HG02623 (cell line): ENCODE data around the gene SRGAP2B.
"Not testable (repeated sequence)": the region's sequence is repeated elsewhere in the genome, so short reads cannot be mapped to it uniquely, and the experiment has no call there.

Source experiments
- ATAC-seq: cut with Tn5 transposase; IDR thresholded peaks from one replicate; pipeline ENCODE4 v1.9.1; 2021; ENCODE audit warnings: moderate library complexity; ENCODE audit not compliant: unreplicated experiment

SRGAP2B gene

DNA sequence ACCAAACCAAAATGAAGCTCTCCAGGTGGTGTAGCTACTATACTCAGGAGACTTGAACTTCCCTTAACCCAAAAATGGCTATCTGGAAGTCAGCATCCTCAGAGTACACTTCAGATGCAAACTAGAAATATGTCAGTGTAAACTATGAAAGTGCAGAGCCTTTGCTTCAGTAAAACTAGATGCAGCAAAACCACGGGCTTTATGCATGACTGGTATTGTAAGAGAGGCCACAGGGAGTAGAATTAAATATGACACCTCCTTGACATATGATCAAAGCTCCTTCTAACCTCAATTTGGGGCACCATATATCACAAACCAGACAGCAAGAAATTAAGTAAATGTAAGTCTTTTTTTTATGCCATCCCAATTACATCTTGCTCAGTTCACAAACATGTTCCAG lies 47.6 kb downstream of the SRGAP2B start:
- not testable (repeated sequence) for ATAC-seq

DNA sequence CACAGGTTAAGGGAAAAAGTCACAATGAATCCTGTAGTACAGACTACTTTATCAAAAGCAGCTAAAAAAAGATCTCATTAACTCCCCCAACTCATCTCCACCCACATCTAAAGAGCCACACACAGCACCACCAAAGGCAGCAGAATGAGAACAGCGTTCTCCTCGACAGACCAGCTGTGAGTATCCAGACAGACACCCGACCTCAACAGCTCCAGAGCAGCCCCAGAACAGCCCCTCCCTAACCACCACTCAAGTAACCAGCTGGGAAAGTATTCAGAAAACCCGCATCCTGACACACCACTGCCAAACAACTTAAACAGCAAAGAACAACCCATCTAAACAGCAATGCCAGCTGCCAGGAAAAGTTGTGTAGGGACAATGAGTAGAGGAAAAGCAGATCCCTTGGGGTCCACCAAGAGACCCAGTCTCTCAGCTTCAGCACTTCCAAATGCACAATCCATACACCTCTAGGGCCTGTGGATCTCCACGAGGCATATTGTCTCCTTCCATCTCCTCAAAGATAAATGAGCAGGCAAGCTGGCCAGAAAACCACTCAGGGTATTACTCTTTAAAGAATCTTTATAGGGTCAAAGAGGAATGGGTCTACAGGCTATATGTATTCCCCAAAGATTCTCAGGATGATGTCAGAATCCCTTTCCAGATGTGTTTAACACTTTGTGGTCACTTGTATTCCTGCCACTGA lies 49.4 kb downstream of the SRGAP2B start:
- ATAC-seq = not testable (repeated sequence)

DNA sequence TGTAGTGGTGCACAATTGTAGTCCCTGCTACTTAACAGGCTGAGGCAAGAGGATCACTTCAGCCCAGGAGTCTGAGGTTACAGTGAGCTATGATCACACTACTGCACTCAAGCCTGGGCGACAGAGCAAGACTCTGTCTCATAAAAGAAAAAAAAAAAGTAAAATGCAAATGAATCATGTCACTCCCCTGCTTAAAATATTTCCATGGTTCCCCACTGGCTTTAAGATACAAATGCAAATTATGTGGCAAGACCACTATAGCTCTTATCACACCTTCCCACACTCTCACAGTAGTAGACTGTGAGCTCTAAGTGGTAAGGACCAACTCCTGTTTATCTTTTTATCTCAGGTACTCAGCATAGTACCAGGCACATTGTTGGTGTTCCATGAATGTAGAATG lies 53.6 kb downstream of the SRGAP2B start:
- peak; percentile 67 for ATAC-seq

DNA sequence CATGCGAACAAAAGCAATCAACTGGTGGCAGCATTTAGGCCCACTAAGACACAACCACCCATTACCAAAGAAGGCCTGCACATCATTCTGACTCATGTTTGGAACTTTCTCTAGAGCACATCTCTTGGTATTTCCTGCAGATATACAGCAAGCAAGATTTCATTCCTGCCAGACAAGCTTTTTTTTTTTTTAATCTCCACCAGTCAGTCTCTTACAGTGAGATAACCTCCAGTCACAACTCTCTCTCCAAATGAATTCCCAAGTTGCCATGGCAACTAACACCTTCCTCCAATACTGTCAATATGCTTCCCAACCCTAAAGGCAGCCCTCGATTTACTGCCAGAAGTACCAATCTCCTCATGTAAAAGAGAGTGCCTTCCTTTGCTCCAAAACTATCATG lies 59.1 kb downstream of the SRGAP2B start:
- not testable (repeated sequence) for ATAC-seq

DNA sequence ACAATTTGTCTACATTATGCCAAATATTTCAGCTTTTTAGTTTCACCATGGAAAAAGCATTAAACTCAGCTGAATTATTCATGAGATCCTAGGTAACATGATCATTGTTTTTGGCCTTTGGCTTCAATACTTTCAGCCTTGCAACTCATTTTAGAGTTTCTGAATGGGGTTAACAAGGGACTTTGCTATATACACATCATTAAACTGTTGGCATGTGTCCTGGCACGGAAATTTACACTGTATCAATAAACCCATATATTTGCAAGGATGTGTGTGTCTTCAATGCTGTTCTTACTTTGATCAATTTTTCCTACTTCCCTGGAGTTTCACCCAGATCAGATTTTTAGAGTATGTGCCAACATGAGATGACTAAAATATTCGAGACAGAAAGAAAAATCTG lies 61.6 kb downstream of the SRGAP2B start:
- not testable (repeated sequence) for ATAC-seq

DNA sequence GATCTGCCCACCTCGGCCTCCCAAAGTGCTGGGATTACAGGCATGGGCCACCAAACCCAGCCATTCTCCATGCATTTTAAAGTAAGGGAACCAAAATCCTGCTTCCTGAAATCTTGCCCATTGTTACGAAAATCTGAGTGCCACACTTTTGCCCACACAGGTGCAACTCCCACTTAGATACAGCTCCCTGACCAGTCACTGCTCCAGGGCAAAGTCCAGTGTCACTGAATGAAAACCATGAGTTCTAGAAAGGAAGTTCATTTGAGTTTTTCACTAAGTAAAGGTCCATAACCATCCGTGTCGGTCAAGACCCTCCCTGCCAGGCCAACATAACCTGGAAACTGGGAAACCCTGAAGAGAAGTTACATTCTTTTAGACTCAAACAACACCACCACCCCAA lies 67.9 kb downstream of the SRGAP2B start:
- not testable (repeated sequence) for ATAC-seq

DNA sequence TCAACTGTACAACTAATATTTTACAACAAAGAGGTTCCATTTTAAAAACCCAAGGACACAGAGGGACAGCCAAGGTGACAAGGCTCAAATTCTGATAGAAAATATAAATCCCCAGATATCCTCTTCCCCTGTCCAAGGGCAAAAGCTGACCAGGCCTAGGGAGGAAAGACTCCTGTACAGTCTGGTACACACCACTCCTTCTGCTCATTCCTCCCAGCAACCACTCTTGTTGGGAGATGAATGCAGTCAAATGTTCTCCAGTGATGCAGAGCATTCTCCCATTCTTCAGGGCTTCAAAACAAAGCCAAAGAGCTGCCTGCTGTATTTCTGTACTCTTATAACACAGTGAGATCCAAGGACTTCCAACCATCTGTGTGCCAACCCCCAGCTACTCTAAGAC lies 69.8 kb downstream of the SRGAP2B start:
- not testable (repeated sequence) for ATAC-seq

DNA sequence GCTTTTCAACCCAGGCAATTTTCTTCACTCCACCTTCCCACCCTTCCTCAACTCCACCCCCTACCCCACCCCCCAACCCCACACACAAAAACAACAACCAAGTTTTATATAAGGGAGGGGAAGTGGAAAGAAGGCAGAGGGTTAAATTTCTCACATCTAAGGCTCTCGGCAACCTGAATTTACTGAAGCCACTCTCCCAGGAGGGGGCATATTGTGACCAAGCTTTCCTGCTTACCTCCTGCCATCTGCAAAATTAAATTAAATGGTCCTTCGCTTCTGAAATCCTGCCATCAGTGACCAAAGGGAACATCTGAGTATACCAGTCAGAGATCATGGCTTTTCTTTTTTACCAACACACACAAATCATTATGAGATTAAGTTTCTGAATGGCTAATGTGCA lies 72.9 kb downstream of the SRGAP2B start:
- ATAC-seq = not testable (repeated sequence)

DNA sequence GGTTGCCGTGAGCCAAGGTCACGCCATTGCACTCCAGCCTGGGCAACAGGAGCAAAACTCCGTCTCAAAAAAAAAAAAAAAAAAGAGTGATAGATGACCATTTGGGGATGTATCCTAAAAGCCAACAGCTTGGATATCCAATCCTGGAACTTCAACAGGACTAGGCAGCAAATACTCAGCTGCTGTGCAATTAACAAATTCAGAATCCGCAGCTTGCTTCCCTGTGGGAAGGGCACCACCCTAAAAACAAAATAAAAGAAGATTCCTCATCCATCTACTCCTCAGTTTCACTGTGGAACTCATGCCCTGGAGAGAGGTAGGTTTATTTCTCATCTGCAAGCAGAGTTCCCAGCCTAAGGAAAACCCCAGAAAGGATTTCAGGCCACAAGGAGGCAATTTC lies 73.4 kb downstream of the SRGAP2B start:
- ATAC-seq = not testable (repeated sequence)

DNA sequence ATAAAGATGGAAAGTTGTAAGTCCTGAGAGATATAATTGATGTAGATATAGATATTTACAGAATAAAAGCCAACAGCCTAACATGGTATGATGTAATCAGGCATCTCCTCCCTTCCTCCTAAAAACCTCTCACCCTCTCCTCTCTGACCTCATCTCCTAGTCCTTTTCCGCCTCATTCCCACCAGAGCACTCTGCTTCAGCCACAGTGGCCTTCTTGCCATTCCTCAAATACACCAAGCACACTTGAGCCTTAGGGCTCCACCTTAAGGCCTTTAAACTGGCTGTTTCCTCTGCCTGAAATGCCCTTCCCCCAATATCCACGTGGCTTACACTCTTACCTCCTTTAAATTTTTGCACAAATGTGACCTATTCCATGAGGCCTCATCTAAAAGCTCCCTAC lies 75.4 kb downstream of the SRGAP2B start:
- not testable (repeated sequence) for ATAC-seq

DNA sequence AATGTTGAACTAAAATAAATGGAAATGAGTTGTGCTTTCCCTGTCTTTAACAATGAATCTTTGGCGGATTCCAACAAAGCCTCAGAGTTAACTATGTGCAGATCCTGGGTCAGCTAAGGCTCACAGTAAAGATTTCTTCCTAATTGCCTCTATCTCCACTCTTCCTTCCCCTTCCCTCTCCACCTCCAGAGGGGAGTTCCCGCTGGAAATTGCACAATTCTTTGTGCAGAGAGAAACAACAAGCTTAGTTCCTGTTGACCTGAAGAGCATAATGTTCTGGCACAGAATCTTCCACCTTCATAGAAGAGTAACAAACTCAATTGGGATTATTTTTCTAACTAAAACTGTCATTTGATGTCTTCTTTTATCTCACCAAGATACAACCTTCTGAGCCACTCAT lies 77.4 kb downstream of the SRGAP2B start:
- not testable (repeated sequence) for ATAC-seq

DNA sequence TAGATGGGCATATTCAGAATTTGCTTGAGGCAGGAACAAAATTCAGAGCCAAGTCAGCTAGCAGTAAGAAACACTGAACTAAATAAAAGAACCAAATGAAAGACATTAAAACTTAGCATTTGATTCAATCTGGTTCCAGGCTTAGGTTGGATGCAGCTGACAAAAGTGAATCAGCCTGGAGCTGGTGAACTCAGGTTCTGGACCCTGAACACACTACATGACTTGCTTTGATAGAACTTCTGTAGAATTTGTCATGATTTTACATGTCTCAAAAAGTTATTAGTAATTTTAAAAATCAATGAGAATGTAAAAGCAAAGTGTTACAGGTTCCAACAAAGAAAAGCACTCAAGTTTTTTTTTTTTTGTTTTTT lies 78.7 kb downstream of the SRGAP2B start:
- ATAC-seq = not testable (repeated sequence)

DNA sequence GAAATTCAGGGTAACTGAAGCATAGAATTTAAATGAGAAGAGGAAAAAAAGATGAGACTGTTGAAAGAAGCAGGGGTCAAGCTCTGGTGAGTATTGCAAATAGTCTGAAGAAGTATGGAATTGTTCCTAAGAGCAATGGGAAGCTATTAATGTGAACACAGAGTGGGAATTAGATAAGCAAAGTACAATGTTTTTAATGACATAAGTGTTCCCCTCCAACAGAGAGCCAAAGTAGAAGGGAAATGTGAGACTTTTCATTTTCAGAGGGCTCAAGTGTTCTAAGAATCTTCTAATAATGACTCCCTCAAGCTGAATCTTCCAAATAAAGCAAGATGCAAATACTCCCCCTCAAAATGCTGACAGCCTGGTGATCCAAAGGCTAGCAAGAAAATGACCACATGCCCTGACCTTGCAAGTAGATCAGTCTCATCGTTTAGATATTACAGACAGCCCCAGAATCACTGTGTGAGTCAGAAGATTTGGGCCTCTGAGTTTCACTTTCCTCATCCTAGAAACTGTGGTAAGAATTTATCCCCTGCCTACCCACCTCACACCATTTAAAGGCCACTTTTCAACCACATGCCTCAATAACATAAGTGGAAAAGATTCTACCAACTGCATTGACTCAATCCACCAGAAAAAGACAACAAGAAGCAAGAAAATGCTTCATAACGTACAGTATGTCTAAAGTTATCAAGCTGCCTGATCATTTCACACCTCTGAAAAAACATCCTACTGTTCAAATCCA lies 79.2 kb downstream of the SRGAP2B start:
- ATAC-seq = peak; percentile 37

DNA sequence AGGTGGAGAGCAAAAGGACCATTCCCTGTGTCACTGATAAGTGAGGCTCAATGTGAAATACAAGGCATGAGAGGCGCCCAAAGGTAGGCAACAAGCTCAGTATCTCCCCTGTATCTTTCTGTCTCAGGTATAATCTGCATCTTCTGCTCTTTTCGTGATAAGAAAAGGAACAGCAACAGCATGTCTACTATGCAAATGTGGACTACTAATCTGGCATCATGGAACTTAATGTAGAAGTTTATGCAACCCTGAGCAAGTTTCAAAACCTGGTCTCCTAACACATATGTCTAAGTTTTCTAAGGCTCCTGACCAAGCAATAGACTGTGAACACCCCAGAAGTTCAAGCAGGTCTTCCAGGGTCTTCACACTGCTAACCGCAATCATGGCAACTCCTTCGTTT lies 81.8 kb downstream of the SRGAP2B start:
- not testable (repeated sequence) for ATAC-seq

DNA sequence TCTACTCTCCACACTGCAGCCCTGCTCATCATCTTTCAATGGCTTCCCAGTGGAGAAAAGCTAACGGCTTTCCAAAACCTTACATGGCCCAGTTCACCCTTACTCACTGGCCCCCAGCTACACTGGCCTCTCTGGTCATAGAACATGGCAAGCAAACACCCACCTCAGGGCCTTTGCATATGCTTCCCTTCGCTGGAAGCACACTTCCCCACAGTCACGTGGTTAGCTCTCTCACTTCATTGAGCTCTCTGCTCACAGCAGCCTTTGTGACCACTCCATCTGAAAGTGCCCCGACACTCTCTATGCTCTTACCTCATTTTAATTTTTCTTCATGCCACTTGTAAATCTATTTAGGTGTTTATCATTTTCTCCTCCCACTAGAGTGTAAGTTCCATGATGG lies 83.3 kb downstream of the SRGAP2B start:
- not testable (repeated sequence) for ATAC-seq

DNA sequence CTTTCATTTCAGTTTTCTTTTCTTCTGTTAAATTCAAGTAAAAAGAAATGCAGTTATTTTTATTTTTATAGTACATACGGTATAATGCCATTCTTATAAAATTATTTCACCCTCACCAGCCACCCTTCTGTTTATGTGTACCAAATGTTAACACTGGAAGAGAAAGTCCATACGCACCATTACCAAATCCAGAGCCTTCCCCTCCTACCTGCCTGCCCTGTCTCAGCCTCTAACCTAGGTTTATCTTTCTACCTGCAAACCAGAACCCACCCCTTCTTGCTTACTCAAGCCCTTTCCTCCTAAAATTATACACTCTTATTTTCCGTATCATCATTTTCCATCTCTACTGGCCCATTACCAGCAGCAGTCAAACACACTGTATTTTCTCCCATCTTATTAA lies 84.5 kb downstream of the SRGAP2B start:
- ATAC-seq = not testable (repeated sequence)

DNA sequence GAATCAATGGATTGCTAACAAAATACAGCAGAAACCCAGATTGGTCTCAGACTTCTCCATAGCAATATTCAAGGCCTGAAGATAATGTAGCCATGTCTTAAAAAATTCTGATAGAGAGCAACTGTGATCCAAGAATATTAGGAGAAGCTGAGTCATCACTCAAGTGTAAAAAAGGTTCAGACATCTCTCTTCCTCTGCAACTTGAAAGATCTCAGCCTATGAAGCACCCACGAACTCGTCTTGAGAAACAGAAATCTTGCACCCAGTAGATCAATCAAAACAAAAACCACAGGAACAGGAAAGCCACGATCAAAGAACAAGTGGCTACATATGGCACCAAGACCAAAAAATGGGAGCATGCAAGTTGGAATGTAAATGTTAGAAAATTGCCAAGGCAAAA lies 85.2 kb downstream of the SRGAP2B start:
- not testable (repeated sequence) for ATAC-seq

DNA sequence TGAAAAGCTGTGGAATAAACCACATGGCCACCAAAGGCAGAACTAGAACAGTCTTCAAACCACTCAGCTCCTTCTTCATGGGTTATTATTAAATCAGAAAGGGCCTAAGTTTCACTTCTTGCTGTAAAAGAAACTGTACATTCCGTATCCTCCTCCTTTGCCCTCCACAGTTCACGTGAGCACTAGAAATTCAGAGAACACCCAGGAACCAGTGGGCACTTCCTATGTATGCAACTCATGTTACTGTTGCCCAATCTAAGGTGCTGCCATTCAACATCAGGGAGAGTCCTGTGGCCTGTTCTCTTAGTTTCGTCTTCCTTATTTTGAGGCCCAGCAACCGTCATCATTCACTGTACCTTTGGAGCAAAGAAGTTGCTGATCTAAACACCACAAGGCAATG lies 86.7 kb downstream of the SRGAP2B start:
- peak; percentile 45 for ATAC-seq

DNA sequence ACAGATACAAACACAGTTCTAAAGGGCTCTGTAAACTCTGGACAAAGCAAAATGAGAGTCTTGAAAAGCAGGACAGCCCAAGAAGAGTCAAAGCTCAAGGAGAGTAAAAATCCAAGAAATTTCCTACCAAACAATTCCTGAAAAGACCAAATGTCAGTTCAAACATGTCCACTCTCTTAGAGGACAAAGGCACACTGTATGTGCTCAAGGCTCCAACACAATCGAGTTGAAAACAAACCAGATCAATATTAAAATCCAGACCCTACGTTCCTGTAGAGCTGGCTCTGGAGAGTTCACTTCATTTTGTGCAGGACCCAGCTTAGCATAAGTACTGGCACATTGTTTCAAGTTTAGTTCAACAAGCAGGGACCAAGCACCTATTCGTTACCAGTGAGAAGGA lies 90.0 kb downstream of the SRGAP2B start:
- not testable (repeated sequence) for ATAC-seq

DNA sequence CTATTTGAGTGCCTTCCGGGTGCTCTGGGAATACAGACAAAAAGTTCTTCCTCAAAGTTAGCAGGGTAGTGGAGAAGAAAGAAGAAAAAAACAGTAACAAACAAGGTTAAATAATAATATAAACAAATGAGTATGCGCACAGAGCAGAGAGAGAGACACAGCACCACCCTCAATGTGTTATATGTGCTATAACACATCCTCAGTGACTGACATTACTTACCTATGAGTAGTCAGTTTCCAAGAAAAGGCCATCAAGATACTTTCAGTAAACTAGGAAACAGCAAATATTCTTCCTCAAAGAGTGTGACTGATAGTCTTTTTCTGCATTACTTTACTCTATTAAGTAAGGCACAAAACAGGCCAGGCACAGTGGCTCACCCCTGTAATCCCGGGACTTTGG lies 93.7 kb downstream of the SRGAP2B start:
- not testable (repeated sequence) for ATAC-seq

DNA sequence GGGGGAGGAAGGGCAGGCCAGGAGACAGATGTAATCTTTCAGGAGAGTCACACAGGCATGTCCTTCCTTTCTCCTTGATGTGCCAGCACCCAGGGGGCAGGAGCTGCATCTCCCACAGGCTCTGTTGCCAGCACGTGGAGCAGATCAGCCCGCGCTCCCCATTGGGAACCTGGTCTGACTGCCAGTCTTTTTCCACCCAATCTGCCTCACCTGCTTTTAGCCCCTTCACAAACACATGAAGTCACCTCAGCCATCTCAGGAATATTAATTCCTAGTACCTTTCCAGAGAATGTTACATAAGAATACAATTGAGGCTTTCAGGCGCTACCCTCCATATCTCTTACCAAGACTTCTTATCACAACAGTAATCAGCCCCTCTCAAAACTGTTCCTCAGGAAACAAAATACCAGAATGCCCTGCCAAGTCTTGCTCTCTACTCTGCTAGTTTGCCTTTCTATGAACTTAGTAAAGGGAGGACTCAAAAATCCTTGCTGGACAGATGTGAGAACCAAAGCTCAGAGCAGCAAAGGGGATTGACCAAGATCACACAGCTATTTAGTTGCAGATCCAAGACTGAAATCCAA lies 94.3 kb downstream of the SRGAP2B start:
- ATAC-seq = not testable (repeated sequence)
